DLD1 (cell line): ENCODE measurements around the gene THSD7A.

Experiments
- in situ Hi-C: cut with HindIII; loops from 2 replicates; pipeline ENCODE4 v1.10.0; 2017; ENCODE audit warnings: low sequenced_read_pairs

THSD7A gene

GRCh38 chr7:11648980-11649379, 183.0 kb downstream of the THSD7A start:
- in situ Hi-C loops = no loop called here

- in situ Hi-C loops = no loop called here
Observed at GRCh38 chr7:11648101-11648500, 183.9 kb downstream of the THSD7A start.

- in situ Hi-C loops = no loop called here
Observed at GRCh38 chr7:11642841-11643240, 189.2 kb downstream of the THSD7A start.

- in situ Hi-C loops = no loop called here
Observed at GRCh38 chr7:11642276-11642675, 189.7 kb downstream of the THSD7A start.

- in situ Hi-C loops = no loop called here
Observed at GRCh38 chr7:11638011-11638774, 193.8 kb downstream of the THSD7A start.

GRCh38 chr7:11636274-11636673, 195.7 kb downstream of the THSD7A start:
- in situ Hi-C loops = no loop called here

- in situ Hi-C loops = no loop called here
Observed at GRCh38 chr7:11633310-11633709, 198.7 kb downstream of the THSD7A start.

GRCh38 chr7:11630355-11630754, 201.6 kb downstream of the THSD7A start:
- in situ Hi-C loops = no loop called here

GRCh38 chr7:11625669-11626068, 206.3 kb downstream of the THSD7A start:
- in situ Hi-C loops = no loop called here

- in situ Hi-C loops = no loop called here
Observed at GRCh38 chr7:11623093-11623678, 208.8 kb downstream of the THSD7A start.

GRCh38 chr7:11620406-11621253, 211.4 kb downstream of the THSD7A start:
- in situ Hi-C loops = no loop called here

- in situ Hi-C loops = no loop called here
Observed at GRCh38 chr7:11616466-11616865, 215.5 kb downstream of the THSD7A start.

- in situ Hi-C loops = no loop called here
Observed at GRCh38 chr7:11615174-11615573, 216.8 kb downstream of the THSD7A start.

- in situ Hi-C loops = no loop called here
Observed at GRCh38 chr7:11613292-11613930, 218.6 kb downstream of the THSD7A start.

- in situ Hi-C loops = no loop called here
Observed at GRCh38 chr7:11612737-11613136, 219.3 kb downstream of the THSD7A start.

- in situ Hi-C loops = no loop called here
Observed at GRCh38 chr7:11609096-11609670, 222.8 kb downstream of the THSD7A start.

- in situ Hi-C loops = no loop called here
Observed at GRCh38 chr7:11607686-11608085, 224.3 kb downstream of the THSD7A start.

- in situ Hi-C loops = no loop called here
Observed at GRCh38 chr7:11605749-11606148, 226.2 kb downstream of the THSD7A start.

GRCh38 chr7:11604505-11604904, 227.5 kb downstream of the THSD7A start:
- in situ Hi-C loops = no loop called here

- in situ Hi-C loops = no loop called here
Observed at GRCh38 chr7:11601761-11602160, 230.2 kb downstream of the THSD7A start.

- in situ Hi-C loops = no loop called here
Observed at GRCh38 chr7:11593322-11593721, 238.7 kb downstream of the THSD7A start.
